SW480 (cell line): ENCODE results near the gene GGCX.
A peak's percentile ranks its signal among the peaks of the same experiment; 100 is the strongest.
"Not testable (repeated sequence)": the region's sequence is repeated elsewhere in the genome, so short reads cannot be mapped to it uniquely, and the experiment has no call there.

Experiments
- DNase-seq: peaks from one replicate; pipeline ENCODE4 v3.0.0-alpha.2; 2016; ENCODE audit warnings: low spot score

Gene GGCX

DNA sequence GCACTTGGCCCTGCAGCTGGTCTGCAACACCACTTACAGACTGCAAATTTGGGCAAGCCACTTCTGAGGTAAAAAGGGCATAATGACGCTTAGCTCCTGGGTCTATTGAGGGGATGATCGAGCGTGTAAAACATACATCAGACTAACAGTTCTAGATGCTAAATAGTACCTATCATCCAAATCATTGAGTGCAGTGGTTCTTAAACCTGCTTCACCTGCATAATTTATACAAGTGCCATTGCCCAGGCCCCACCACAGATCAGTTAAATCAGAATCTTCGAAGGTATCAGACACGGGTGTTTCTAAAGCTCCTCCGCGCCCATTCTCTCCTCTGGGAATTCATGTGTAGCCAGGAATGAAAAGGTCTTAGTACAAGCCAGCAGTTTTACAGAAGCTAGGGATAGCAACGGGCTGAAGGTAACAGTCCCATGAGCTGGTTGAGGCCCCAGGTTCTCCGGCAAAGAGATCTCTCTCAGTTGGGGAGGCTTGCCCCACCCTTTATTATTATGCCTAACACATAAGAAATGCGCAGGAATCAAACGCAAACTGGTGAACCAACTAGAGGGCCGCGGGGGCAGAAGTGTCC, 33.5 kb upstream of the GGCX start:
- DNase-seq: no peak

DNA sequence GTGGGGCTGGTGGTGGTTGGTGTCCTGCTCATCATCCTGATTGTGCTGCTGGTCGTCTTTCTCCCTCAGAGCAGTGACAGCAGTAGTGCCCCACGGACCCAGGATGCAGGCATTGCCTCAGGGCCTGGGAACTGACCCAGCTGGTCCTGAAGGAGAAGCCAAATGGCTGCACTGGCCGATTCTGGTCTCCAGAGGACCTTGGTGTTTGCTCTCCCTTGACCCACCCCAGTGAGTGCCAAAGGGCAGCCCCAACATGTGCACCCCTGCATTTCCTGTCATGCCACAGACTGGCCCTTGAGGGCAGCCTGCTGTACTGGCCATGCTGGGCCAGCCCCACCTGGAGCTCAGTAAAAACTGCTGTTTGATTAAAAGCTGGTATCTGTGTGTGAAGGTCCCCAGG, 31.7 kb upstream of the GGCX start:
- DNase-seq: no peak

DNA sequence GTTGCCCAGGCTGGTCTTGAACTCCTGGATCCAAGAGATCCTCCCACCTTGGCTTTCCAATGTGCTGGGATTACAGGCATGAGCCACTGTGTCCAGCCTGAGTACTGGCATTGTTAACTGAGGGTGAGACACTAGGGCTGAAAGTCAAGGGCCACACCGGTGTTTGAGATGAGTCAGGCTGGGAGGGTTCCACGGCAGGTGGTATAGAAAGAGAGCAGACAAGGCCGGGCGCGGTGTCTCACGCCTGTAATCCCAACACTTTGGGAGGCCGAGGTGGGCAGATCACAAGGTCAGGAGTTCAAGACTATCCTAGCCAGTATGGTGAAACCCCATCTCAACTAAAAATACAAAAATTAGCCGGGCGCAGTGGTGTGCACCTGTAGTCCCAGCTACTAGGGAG, 31.0 kb upstream of the GGCX start:
- not testable (repeated sequence) for DNase-seq

DNA sequence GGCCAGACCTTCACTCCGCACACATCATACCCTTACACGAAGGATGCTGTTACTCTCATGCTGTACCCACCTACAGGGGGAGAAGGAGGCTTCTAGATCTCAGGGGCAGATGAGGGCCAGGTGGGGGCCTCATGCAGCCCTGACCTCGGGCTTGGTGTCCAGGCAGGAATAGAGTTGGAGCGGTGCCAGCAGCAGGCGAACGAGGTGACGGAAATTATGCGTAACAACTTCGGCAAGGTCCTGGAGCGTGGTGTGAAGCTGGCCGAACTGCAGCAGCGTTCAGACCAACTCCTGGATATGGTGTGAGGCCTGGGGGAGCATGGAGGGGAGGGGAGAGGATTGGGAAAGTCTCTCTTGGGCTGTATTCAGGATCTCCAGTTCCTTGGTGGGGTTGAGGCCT, 30.3 kb upstream of the GGCX start:
- no peak for DNase-seq

DNA sequence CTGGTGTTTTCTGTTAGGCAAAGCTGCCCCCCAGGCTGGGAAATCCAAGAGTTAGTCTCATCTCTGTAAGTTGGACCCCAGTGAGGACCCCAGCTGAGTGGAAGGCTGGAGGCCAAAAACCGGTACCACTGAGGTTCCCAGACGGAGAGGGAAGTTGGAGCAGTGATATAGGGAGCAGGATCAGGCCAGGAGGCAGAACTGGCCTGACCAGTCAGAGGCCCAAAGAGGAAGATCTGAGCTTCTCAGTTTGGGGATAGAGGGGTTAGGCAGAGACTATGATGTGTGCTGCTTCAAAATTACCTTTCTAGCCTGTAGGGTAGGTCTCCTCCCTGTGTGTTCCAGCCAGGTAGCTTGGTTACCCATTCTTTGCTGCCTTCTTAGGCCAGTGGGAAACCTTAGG, 29.7 kb upstream of the GGCX start:
- DNase-seq: no peak

DNA sequence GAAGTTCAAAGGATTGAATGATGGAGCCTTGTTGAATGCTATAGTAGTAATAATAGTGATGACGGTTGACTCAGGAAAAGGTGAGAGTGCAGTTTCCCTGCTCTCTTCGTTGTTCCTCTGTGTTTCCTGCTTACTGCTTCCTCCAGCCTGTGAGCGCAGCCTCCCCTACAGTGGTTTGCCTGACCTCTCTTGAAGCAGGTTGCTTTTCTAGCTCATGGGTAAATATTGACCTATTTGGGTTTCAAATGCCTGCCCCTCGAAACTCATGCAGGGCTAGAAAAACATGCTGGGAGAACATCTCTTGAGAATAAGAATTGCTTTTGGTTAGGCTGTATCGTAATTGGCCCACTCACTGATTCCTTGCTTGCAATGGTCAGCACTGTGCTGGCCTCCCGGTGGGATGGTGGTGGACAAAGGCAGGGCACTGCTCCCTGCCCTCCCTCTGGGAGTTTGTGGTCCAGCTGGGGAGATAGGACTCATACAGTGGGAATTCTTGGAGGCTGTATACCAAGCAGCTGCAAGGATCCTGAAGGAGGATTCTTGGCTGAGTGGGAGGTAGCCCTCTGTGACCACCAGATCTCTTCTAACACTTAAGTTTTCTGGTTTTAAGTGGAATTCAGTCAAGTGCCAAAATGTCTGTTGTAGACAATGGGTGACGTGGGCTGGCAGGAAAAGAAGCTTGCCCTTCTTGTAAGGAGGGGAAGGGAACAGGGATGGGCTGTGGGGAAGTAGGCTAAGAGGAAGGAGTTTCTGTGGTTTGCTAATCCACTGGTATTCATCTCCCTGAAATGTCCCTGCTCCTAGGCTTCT, 28.9 kb upstream of the GGCX start:
- DNase-seq: no peak

DNA sequence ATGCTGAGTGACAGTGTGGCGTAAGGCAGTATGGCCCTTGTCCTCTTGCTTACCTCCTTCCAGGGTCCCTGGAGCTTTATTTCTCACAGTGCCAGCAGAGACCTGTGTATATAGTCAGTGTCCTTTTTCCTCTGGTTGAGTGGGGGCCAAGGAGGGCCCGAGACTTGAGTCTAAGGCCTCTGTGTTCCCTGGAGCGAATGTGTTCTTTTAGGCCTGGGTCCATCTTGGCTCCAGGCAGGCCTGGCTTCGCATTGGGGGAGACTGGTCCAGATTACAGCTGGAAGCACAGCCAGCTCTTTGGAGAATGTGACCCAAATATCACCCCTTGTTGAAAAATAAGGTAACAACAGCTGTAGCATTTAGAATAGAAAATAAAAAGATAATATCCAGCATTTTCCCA, 27.9 kb upstream of the GGCX start:
- no peak for DNase-seq

DNA sequence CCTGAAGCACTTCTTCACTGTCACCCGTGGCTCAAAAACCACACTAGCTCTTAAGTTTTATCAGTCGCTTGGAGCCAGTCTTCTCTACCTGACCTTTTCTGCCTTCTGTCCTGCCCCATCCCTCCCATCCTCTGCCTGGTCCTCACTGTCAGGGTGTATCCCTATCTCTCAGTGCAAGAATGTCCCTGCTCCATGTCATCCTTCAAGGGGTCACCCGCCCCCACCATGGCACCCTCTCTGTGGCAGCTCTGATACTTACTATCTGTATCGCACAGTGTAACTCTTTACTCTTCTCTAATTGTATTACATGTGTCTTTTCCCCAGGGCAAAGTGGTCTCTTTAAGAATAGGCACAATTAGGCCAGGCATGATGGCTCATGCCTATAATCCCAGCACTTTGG, 27.4 kb upstream of the GGCX start:
- DNase-seq: no peak

DNA sequence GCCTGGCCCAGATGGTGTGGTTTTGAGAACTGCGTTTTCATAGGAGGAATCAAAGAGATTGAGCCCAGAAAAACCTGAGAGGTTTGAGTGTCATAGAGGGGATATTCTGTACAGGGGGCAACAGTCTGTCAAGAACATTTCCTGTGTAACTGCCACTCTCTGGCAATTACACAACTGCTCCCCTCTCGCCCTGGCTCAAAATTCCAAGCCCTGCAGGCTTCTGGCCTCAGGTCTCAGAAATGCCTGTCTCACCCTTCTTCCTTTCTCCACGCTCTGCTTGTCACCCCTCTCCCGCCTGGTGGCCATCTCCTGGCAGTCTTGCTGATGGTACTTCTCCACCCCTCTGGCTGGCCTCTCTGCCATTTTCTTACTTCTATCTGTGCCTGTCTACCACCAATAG, 26.9 kb upstream of the GGCX start:
- DNase-seq: no peak

DNA sequence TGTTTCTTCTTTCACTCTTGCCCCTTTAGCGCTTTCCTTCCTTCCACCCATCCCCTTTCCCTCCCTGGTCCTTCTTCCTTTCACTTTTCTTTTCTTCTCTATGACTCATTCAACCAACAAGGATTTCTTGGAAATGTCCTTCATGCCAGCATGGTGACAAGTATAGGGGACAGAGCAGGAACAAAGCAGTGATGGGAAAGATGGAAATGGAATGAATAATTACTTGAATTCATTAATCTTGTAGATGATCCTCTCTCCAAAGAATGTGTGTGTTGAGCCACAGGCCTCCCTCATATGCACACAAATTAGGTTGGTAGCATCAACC, 24.4 kb upstream of the GGCX start:
- peak; percentile 50 for DNase-seq

DNA sequence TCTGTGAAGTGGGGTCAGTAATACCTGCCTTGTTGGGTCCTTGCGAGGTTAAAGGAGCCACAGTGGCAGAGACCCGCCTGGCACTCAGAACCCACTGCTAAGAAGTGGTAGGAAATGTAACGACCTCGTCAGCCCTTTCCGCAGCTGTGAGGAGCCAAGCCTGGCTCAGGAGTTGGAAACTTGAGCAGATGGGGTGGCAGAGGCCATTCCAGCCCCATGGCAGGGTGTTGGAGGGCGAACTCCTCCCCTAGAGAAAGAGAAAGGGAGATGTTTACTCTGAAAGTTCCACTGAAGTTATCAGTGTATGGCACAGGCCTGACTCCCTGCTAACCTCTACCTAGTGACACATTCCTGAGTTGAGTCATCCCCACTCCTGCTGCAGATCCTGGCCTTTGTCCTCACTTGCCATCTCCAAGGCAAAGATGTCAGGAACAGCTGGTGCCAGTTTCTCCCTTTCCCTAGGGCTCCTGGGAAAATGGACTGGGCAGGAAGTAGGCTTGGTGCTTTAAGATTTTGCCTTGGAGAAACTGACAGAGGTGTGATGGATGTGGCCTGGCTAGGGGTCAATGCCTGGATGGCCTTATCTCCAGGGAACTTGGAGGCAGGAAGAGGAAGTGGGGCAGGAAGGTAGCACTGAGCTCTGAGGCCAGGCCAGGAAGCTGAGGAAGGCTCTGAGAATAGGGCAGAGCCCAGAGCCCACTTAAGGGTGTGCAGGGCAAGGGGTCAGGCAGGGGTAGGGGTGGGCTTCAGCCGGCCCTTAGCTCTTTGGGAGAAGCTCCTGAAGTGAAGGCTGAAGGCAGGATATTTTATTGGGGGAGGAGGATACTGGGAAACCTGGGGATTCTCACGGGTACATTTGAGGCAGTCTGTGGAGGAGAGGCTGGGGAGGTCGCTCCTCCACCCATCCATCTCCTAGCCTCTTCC, 23.8 kb upstream of the GGCX start:
- peak; percentile 94 for DNase-seq

DNA sequence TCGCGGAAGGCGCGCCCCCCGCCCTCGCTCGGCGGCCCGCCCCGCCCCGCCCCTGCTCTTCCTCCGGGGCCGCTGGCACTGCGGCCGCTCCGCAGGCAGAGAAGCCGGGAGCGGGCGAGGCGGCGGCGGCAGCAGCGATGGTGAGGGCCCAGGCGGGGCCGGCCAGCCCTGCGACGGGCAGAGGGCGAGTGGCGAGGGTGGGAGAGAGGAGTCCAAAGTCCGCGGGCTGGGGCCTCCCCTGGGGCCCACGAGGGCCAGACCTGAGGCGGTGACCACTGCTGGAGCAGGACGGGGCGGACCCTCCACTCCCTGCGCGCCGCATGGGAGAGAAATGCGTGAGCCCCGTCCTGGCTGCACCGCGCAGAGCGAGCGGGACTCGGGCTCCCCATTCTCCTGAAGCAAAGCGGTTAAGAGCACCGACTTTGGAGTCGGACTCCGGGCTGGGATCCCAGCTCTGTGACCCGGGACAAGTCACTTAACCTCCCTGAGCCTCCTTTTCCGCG, 23.1 kb upstream of the GGCX start, which contains the start of gene VAMP5:
VAMP5 (plus strand) TSS at position 78 of the 503 bp plus-strand sequence; CDS start at position 138, 60 bp downstream.
- no peak for DNase-seq

DNA sequence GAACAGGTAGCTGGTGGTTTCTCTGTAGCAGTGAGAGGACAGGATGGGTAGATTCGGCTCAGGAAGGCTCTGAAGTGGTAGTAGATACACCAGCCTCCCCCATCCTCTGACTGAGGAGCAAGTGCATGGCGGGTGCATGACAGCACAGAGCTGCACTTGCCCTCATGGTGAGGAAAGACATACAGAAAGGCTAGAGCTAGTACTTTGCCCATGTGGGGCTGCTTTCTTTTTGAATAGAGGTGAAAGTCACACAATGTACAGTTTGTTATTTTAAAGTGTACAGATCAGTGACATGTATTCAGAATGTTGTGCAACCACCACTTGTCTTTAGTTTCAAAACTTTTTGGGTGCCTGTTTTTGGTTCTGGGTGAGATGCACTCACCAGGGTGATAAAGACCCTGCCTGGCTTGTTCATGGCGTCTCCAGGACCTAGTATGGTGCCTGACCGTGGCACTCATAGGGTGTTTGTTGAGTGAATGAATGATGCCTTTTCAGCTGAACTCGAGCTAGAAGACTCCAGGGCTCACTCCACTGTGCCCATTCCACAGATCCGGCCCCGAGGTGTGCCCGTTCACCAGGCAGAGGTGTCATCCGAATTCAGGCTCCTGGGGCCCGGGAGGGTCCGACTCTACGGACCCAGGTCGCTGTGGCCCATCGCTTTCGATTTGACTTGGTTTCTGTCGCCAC, 22.5 kb upstream of the GGCX start:
- DNase-seq: no peak

DNA sequence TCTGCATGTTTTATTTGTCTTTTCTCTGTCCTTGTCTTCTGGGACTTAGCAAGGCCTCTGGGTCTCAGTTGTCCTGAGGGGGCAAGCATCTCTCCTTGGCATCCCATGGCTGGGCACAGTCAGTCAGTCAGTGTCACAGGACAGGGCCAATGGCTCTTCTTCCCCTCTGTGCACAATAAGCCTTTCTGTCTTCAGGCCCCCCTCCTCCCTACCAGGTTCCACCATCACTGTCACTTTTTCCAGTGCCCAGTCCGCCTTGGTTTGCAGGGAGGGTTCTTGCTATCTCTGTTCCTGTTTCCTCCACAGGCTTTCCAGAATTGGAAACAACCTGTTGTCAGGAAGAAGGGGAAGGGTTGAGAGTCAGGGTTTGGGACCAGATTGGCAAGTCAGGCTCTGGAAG, 21.2 kb upstream of the GGCX start:
- no peak for DNase-seq

DNA sequence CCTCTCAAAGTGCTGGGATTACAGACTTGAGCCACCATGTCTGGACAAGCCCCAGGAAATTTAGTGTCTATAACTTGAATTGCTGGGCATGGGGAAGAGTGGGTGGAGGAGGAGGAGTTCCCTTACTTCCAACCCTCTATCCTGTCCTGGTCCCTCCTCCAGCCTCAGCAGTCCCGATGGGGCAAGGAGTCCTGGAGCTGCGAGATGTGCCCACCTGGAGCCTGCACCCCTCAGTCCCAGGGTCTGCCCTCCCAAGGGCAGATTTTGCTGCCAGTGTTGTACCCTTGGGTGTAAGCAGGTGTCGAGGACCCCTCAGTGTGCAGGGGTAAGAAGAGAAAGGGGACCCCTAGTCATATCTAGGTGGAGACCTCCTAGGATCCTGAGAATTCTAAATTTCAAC, 18.9 kb upstream of the GGCX start:
- no peak for DNase-seq

DNA sequence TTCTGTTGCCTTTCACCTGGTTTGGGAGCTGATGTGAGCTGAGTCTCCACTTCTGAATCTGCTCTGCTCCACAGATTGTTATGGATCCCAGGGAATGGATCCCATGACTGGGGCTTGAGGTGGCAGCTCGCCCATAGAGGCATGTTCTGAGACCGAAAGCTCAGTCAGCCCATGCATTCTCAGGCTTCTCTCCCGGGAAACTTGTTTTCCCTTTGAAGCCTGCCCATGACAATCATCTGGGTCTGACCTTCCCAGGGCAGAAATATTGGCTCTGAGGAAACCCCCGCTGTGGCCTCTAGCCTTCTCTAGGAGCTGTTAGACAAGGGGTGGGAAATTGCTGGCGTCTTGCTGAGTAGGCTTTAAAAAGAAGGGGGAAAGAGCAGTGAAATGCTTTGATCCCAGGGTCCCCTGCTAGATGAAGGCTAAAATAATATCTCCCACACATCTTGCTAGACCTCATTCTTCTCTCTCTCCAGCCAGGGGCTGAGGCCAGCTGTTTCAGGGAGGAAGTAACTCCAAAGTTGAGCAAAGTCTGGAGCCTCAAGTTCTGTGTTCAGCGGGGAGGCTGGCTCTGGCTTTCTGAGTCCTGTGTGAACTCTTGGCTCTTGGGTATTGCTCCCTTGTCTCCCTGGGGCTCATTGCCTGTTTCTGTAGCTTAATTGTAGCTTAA, 18.1 kb upstream of the GGCX start:
- DNase-seq: no peak

DNA sequence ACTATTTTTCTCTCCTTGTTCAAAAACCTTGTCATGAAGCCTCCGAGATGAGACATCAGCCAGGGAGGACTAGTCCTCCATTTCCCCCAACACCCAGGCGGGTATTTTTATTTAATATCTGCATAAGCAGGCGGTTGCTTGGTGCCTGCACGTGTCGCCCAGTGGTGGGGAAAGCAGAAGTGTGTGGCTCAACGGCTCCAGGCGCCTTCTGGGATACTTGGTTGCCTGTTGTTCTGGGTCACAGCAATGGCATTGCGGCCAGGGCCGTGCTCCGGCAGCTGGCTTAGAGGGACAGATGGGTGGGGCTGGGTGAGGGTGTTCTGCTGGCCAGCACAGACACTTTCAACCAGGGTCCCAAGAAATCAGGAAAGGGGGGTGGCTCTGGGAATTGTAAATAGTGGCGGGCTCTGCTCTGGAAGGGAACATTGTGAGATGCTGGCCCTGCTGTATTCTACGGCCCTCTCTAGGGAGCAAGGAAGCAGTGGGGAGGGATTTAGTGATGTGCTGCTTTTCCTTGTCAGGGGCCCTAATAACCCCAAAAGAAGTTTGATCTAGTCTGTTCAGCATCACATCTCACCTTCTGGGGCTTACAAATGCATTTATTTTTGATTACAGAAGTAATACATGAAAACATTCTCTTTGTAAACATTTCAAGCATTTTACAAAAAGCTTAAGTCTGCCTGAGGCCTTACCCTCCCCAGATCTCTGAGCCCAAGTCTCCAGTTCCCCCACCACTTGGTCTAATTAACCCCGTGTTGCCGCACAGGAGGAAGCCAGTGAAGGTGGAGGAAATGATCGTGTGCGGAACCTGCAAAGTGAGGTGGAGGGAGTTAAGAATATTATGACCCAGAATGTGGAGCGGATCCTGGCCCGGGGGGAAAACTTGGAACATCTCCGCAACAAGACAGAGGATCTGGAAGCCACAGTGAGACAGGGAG, 17.2 kb upstream of the GGCX start:
- no peak for DNase-seq

DNA sequence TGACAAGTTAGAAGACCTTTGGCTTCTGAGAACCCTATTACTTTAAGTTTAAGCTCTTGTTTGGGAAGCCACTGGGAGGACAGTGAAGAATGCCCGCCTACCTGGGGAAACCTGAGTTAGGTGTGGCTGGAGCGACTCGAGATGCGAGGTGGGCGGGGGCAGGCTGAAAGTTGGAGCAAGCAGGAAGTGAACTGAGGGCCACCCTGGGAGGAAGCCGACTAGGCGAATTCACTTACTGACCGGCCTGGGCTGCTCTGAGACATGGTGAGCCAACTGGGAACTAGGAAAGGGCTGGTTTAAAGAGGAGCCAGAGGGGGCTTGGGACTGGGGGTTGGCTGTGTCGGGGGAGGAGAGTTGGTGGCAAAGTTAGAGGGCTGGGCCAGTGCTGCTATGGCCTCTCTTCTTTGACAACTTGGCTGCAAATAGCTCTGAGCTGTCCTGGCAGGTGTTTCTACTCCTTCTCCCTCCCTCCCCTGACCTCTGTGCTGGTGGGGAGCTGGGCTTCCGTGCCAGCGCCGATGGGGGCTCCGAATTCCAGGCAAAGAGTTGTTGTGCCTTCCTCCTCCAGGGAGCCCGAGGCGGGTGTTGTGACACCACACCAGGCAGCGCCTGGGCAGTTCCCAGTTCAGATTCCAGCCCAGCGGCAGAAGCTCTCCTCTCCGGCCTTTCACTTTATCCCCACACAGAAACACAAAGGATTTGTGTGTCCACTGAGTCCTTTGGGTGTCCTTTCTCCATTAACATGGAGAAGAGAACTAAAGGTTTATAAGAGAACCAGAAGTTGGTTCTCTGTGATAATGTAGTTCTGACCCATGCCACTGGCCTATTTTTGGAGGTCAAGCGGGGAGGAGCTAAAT, 16.3 kb upstream of the GGCX start, which contains the start of gene VAMP8:
VAMP8 (plus strand) TSS at position 201 of the 857 bp plus-strand sequence; CDS start at position 262, 61 bp downstream.
- DNase-seq: peak; percentile 75

DNA sequence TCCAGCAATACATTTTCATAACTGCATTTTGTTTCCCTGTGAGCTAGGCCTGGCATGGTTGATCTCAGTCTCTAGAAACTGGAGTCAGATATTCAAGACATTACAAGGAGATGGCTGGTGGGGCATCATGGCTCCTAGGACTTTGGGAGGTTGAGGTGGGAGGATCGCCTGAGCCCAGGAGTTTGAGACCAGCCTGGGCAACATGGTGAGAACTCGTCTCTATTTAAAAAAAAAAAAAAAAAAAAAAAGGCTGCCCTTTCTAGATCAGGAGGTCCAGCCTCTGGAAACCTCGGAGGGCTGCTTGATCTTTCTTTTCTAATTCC, 15.7 kb upstream of the GGCX start:
- DNase-seq: no peak
